A549 (cell line): Measurements from ENCODE around the gene MSMB. TPM values are rescaled to one million over a fixed set of nuclear protein-coding genes. Genes with fewer than 3 reads are reported as not detected.

Experiments
- ATAC-seq, 2 experiments: fragments of 200-7000 bp in 1 of 2; fragments of >200 bp in 1 of 2; cut with Nextera tagmentation in 1 of 2; cut with Tn5 transposase in 1 of 2; 3 replicates each; pipeline versions ENCODE4 v1.8.0 to v1.9.1; 2018 to 2020; ENCODE audit warnings: mild to moderate bottlenecking in 1 of 2, moderate library complexity in 1 of 2
- CTCF ChIA-PET: fragments of 300-600 bp; sonication (Branson Sonifier 250); formaldehyde crosslinking; extraction: SDS; loops from one replicate; lab custom pipeline; 2021; ENCODE audit warnings: antibody characterized with exemption, inconsistent platforms; lab: Yijun Ruan, JAX
- POLR2A ChIA-PET: fragments of 350-600 bp; formaldehyde crosslinking; extraction: SDS; loops from one replicate; lab custom pipeline; 2021; ENCODE audit warnings: antibody characterized with exemption, inconsistent platforms; lab: Yijun Ruan, JAX
- DNase-seq, 2 experiments: peaks; one replicate each; pipeline versions ENCODE4 v3.0.0 to v3.0.0-alpha.2; 2011 to 2016; ENCODE audit warnings: low read depth in 1 of 2, low spot score in 1 of 2
- FAIRE-seq: peaks from 2 replicates; lab custom pipeline; 2011; peaks lifted over from hg19 to GRCh38; lab: Jason Lieb, UNC
- H3K27ac ChIP-seq, 2 experiments: fragments of >200 bp; sonication (Bioruptor Twin); formaldehyde crosslinking; 3 replicates each; pipeline ENCODE4 v1.5.1; 2016 to 2017
- H3K4me1 ChIP-seq: fragments of >200 bp; sonication (Bioruptor Twin); formaldehyde crosslinking; 3 replicates; pipeline ENCODE4 v1.6.1; 2016
- H3K4me2 ChIP-seq: fragments of >200 bp; sonication (Bioruptor Twin); formaldehyde crosslinking; 3 replicates; pipeline ENCODE4 v1.6.1; 2016
- H3K4me3 ChIP-seq: fragments of >200 bp; sonication (Bioruptor Twin); formaldehyde crosslinking; 3 replicates; pipeline ENCODE4 v1.5.1; 2016
- H3K9me3 ChIP-seq: fragments of >200 bp; sonication (Bioruptor Twin); formaldehyde crosslinking; 3 replicates; pipeline ENCODE4 v1.6.1; 2016
- ATOH8 ChIP-seq: fragments of 250-450 bp; sonication (Bioruptor Pico); IDR thresholded peaks from 2 replicates; pipeline ENCODE4 v1.5.0; 2020; ENCODE audit warnings: low read depth, mild to moderate bottlenecking, moderate library complexity
- BHLHE40 ChIP-seq: IDR thresholded peaks from 2 replicates; pipeline ENCODE4 v1.6.1; 2012; ENCODE audit warnings: low read depth, low read length, inconsistent platforms
- CBX8 ChIP-seq: fragments of 200-600 bp; sonication (generic); IDR thresholded peaks from 2 replicates; pipeline ENCODE4 v1.6.1; 2016
- CEBPB ChIP-seq, 2 experiments: fragments of >200 bp in 1 of 2; sonication (Bioruptor Twin) in 1 of 2; formaldehyde crosslinking in 1 of 2; IDR thresholded peaks; 2 replicates each; pipeline ENCODE4 v1.6.1; 2012 to 2016
- CHD2 ChIP-seq: fragments of 150-350 bp; IDR thresholded peaks from 2 replicates; pipeline ENCODE4 v1.6.1; 2014; ENCODE audit warnings: low read length; ENCODE audit not compliant: partially characterized antibody
- E2F6 ChIP-seq: IDR thresholded peaks from 2 replicates; pipeline ENCODE4 v1.6.1; 2012; ENCODE audit warnings: low read depth, borderline replicate concordance
- EHMT2 ChIP-seq: fragments of 200-600 bp; sonication (generic); IDR thresholded peaks from 2 replicates; pipeline ENCODE4 v1.6.1; 2016; ENCODE audit warnings: antibody characterized with exemption, low read depth, mild to moderate bottlenecking, moderate library complexity
- ELK1 ChIP-seq: fragments of 150-350 bp; IDR thresholded peaks from 2 replicates; pipeline ENCODE4 v1.6.1; 2014; ENCODE audit warnings: low read depth, mild to moderate bottlenecking, low read length
- ESRRA ChIP-seq: fragments of 150-350 bp; IDR thresholded peaks from 2 replicates; pipeline ENCODE4 v1.6.1; 2014; ENCODE audit warnings: mild to moderate bottlenecking, low read length, borderline replicate concordance
- FOSB ChIP-seq: fragments of 250-450 bp; sonication (Bioruptor Pico); IDR thresholded peaks from 2 replicates; pipeline ENCODE4 v1.5.0; 2020; ENCODE audit warnings: mild to moderate bottlenecking, moderate library complexity
- FOXS1 ChIP-seq: fragments of 250-450 bp; sonication (Bioruptor Pico); IDR thresholded peaks from 2 replicates; pipeline ENCODE4 v1.5.0; 2020; ENCODE audit warnings: mild to moderate bottlenecking, moderate library complexity
- HDAC2 ChIP-seq: fragments of 200-600 bp; sonication (generic); IDR thresholded peaks from 2 replicates; pipeline ENCODE4 v1.6.1; 2016
- HEYL ChIP-seq: fragments of 250-450 bp; sonication (Bioruptor Pico); IDR thresholded peaks from 2 replicates; pipeline ENCODE4 v1.8.0; 2021; ENCODE audit warnings: mild to moderate bottlenecking, moderate library complexity
- HOXA7 ChIP-seq: fragments of 250-450 bp; sonication (Bioruptor Pico); IDR thresholded peaks from 2 replicates; pipeline ENCODE4 v1.5.0; 2020; ENCODE audit warnings: mild to moderate bottlenecking, moderate library complexity
- HOXB13 ChIP-seq: fragments of 250-450 bp; sonication (Bioruptor Pico); IDR thresholded peaks from 2 replicates; pipeline ENCODE4 v1.5.0; 2020; ENCODE audit warnings: low read depth, mild to moderate bottlenecking, moderate library complexity
- JUN ChIP-seq, 2 experiments: fragments of >200 bp; sonication (Bioruptor Twin); formaldehyde crosslinking; IDR thresholded peaks; 2 replicates in 1 of 2; 3 replicates in 1 of 2; pipeline ENCODE4 v1.6.1; 2016 to 2017
- JUNB ChIP-seq: fragments of >200 bp; sonication (Bioruptor Twin); formaldehyde crosslinking; IDR thresholded peaks from 2 replicates; pipeline ENCODE4 v1.6.1; 2016
- KDM1A ChIP-seq: fragments of 200-600 bp; sonication (generic); IDR thresholded peaks from 2 replicates; pipeline ENCODE4 v1.6.1; 2016; ENCODE audit warnings: low read depth, mild to moderate bottlenecking
- MYC ChIP-seq: IDR thresholded peaks from 2 replicates; pipeline ENCODE4 v1.6.1; 2012; ENCODE audit warnings: mild to moderate bottlenecking, inconsistent platforms, low read length, improper control_type of control experiment, borderline replicate concordance
- NPAS2 ChIP-seq: fragments of 250-450 bp; sonication (Bioruptor Pico); IDR thresholded peaks from 2 replicates; pipeline ENCODE4 v1.8.0; 2022; ENCODE audit warnings: mild to moderate bottlenecking, moderate library complexity, borderline replicate concordance
- NR3C1 ChIP-seq: fragments of >200 bp; sonication (Bioruptor Twin); formaldehyde crosslinking; IDR thresholded peaks from 3 replicates; pipeline ENCODE4 v1.6.1; 2017
- PBX3 ChIP-seq: IDR thresholded peaks from 2 replicates; pipeline ENCODE4 v1.6.1; 2012
- POLR2A ChIP-seq: IDR thresholded peaks from 2 replicates; pipeline ENCODE4 v1.6.1; 2012; ENCODE audit warnings: mild to moderate bottlenecking, low read length
- RAD21 ChIP-seq, 2 experiments: fragments of >200 bp in 1 of 2; sonication (Bioruptor Twin) in 1 of 2; formaldehyde crosslinking in 1 of 2; IDR thresholded peaks in 1 of 2; conservative IDR thresholded peaks in 1 of 2; 2 replicates in 1 of 2; 3 replicates in 1 of 2; pipeline ENCODE4 v1.6.1; 2012 to 2018; ENCODE audit warnings: inconsistent platforms in 1 of 2
- RFX5 ChIP-seq: fragments of 450-650 bp; IDR thresholded peaks from 2 replicates; pipeline ENCODE4 v1.7.1; 2014; ENCODE audit warnings: antibody characterized with exemption, mild to moderate bottlenecking, moderate library complexity
- ZC3H11A ChIP-seq: fragments of 450-650 bp; IDR thresholded peaks from 2 replicates; pipeline ENCODE4 v1.6.1; 2014; ENCODE audit warnings: antibody characterized with exemption, mild to moderate bottlenecking
- ZFP36 ChIP-seq: fragments of 450-650 bp; IDR thresholded peaks from 2 replicates; pipeline ENCODE4 v1.6.1; 2014; ENCODE audit warnings: borderline replicate concordance; ENCODE audit not compliant: partially characterized antibody
- ZNF302 ChIP-seq: fragments of 250-450 bp; sonication (Bioruptor Pico); IDR thresholded peaks from 2 replicates; pipeline ENCODE4 v1.9.0; 2021; ENCODE audit warnings: inconsistent platforms, mild to moderate bottlenecking, moderate library complexity
- WGBS: methylation state at CpG from one replicate; pipeline ENCODE4 v1.1.6; 2017; ENCODE audit errors: missing lambda C conversion rate; 5-methylcytosine and 5-hydroxymethylcytosine counted together
- polyA plus RNA-seq, 4 experiments: library from polyadenylated mRNA; depleted of rRNA in 3 of 4; stranded (reverse); fragments of >200 nt; fragmentation: RNase III in 1 of 4; extraction: RNeasy Plus Mini Kit Qiagen cat#74134 plus additional on column Dnase treatment in 1 of 4; gene quantifications; 2 replicates in 3 of 4; 3 replicates in 1 of 4; pipeline ENCODE4 v1.2.3, GENCODE V29; 2011 to 2017

Gene MSMB
- polyA plus RNA-seq, 2 of the 4 experiments (the other 2 are of a cell fraction): 0.26 TPM; not detected in 1

- WGBS: 57% methylated on average over 5 of the region's 5 CpGs
- ChIA-PET CTCF (interaction anchor here (1.6 kb wide), 1 partner anchor 151 kb away, joined by 7 read pairs; no protein-coding TSS in a partner anchor), POLR2A (no interaction called here)
Observed at GRCh38 chr10:46077731-46078413, 31.8 kb upstream of the MSMB start.

GRCh38 chr10:46077141-46077554 is 31.1 kb upstream of the MSMB start:
- Histone ChIP-seq H3K9me3 (peaks cover 8% of the 10 kb centered on the region), H3K4me3 (no peak overlapping the region), H3K4me2 (no peak overlapping the region)
- CTCF ChIA-PET: interaction anchor here (1.6 kb wide), 1 partner anchor 152 kb away, joined by 7 read pairs; no protein-coding TSS in a partner anchor
- TF ChIP-seq HDAC2 (no peak), JUNB (no peak), HEYL (no peak), RFX5 (no peak), JUN (IDR thresholded peaks at IDR 0.05) (no peak), MYC (no peak), CEBPB (IDR thresholded peaks at IDR 0.05) (no peak), CBX8 (no peak), KDM1A (no peak)
- TF ChIP-seq, all 56 proteins: peak for 0
- FAIRE-seq (no peak), ATAC-seq (no peak), DNase-seq (no peak)
- H3K4me1 ChIP-seq: no peaks in the 10 kb centered on the region
- POLR2A ChIA-PET: no interaction called here
- no peak overlapping the region for H3K27ac ChIP-seq
- 82% methylated on average over 4 of the region's 4 CpGs for WGBS

More at GRCh38 chr10:46077731-46078413, 31.8 kb upstream of the MSMB start:
- Histone ChIP-seq H3K4me3 (no peak overlapping the region), H3K9me3 (peaks cover 8% of the 10 kb centered on the region), H3K27ac (no peak overlapping the region), H3K4me2 (no peak overlapping the region), H3K4me1 (no peaks in the 10 kb centered on the region)
- FAIRE-seq (no peak), DNase-seq (no peak), ATAC-seq (no peak)
- no peak for TF ChIP-seq HOXA7 (CRISPR knock-in tag)
- no peak for TF ChIP-seq FOXS1 (CRISPR knock-in tag)
- no peak for TF ChIP-seq ZNF302
- TF ChIP-seq PBX3: no peak
- no peak for TF ChIP-seq EHMT2
- TF ChIP-seq RAD21 (conservative IDR thresholded peaks at IDR 0.05 in 1 of 2, IDR thresholded peaks at IDR 0.05 in 1 of 2): no peak
- TF ChIP-seq ESRRA: no peak

GRCh38 chr10:46075869-46076268 is 29.8 kb upstream of the MSMB start:
- FAIRE-seq (no peak), ATAC-seq (no peak), DNase-seq (no peak)
- 74% methylated on average over 3 of the region's 3 CpGs for WGBS
- H3K4me2 ChIP-seq: no peak overlapping the region
- ChIA-PET POLR2A (no interaction called here), CTCF (interaction anchor here (1.5 kb wide), 1 partner anchor 28 kb away, joined by 4 read pairs; no protein-coding TSS in a partner anchor)
- peaks cover 8% of the 10 kb centered on the region for H3K9me3 ChIP-seq
- no peak overlapping the region for H3K27ac ChIP-seq
- no peak for TF ChIP-seq ZFP36
- TF ChIP-seq POLR2A: no peak
- no peak for TF ChIP-seq CHD2
- no peak for TF ChIP-seq FOSB (CRISPR knock-in tag)
- no peak for TF ChIP-seq CEBPB (IDR thresholded peaks at IDR 0.05)
- TF ChIP-seq ATOH8 (CRISPR knock-in tag): no peak
- no peak for TF ChIP-seq E2F6
- no peak for TF ChIP-seq EHMT2
- no peak for TF ChIP-seq HEYL
- no peak for TF ChIP-seq NR3C1
- TF ChIP-seq BHLHE40: no peak
- TF ChIP-seq PBX3: no peak
- no peak for TF ChIP-seq HOXB13
- TF ChIP-seq ZC3H11A: no peak
- no peak for TF ChIP-seq ESRRA
- no peak for TF ChIP-seq ELK1
- no peak for TF ChIP-seq RFX5
- no peak for TF ChIP-seq NPAS2 (CRISPR knock-in tag)
- H3K4me3 ChIP-seq: no peak overlapping the region
- H3K4me1 ChIP-seq: no peaks in the 10 kb centered on the region
